Kidney capillary endothelial cell (primary cell): ENCODE data around the gene MXRA8.

Source experiments
- DNase-seq: peaks from one replicate; pipeline ENCODE4 v3.0.0-alpha.2; 2018; ENCODE audit warnings: low spot score

The MXRA8 gene

DNA sequence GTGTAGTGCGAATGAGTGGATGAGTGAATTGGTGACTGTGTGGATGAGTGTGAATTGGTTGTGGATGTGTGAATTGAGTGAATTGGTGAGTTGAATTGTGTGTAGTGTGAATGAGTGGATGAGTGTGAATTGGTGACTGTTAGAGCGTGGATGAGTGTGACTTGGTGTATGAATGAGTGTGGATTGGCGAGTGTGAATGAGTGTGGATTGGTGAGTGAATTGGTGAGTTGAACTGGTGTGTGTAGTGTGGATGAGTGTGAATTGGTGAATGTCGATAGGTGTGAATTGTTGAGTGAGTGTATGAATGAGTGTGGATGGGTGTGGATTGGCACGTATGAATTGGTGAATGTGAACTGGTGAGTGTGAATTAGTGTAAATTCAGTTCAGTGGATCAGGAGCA is 9.0 kb upstream of the MXRA8 start:
- DNase-seq, result no peak

DNA sequence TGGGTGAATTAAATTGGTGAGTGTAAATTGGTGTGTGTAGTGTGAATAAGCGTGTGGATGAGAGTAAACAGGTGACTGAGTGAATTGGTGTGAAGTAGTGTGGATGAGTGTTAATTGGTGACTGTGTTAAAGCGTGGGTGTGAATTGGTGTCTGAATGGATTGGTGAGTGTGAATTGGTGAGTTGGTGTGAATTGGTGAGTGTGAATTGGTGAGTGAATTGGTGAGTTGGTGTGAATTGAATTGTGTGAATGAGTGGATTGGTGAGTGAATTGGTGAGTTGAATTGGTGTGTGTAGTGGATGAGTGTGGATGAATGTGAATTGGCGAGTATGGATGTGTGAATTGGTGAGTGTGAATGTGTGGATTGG is 8.3 kb upstream of the MXRA8 start:
- DNase-seq, result no peak

DNA sequence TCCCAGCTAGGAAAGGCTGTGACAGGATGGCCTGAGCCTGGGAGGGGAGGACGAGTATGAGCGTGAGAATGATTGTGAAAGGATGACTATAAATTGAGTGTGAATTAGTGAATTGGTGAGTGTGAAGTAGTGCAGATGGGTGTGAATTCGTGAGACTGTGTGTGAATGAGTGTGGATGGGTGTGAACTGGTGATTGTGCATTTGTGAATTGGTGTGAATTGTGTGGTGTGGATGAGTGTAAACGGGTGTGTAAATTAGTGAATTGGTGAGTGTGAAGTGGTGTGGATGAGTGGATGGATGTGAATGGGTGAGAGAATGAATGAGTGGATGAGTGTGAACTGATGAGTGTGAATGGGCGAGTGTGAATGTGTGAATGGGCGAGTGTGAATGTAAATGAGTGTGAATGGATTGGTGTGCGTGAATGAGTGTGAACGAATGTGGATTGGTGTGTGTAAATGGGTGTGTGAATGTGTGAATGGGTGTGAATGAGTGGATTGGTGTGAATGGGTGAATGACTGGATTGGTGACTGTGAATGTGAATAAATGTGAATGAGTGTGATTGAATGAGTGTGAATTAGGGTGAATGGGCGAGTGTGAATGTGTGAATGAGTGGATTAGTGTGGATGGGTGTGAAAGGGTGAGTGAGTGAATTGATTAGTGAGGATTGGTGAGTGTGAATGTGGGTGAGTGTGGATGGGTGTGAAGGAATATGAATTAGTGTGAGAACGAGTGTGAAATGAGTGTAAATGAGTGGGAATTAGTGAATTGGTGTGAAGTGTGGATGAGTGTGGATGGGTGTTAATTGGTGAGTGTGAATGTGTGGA is 7.7 kb upstream of the MXRA8 start:
- DNase-seq, result no peak

DNA sequence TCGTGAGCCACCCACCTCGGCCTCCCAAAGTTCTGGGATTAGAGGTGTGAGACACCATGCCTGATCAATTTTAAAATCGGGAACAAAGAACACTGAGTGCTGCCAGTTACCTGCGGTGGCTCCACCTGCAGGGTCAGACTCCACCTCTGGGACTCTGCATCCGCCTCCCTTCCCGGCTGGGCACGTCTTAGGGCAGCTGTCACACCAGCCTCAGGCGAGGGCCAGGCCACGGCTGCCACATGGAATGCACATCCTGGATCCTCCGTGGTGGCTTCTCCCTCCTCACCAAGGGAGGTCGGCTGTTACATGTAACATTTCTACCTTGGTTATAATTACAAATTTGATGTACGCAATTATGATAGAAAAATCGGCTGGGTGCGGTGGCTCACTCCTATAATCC is 5.9 kb upstream of the MXRA8 start:
- no peak for DNase-seq

DNA sequence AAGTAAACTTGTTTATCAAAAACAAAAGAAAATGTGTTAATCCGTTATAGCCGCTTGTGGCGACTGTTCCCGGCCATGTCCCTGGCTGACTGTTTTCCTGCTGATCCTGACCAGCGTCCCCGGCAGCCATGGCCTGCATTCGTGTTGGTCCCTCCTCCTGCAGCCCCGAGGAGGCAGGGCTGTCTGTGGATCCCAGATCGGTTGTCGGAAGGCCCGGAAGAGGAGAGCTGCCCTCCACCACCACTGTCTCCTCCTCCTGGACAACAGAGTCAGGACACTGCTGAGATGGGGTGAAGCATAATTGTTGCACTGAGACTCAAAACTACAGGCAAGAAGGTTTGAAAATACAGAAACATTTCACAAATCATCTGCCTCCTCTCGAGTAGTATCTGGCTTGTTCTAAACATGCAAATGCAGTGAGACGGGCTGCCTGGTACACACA is 3.6 kb upstream of the MXRA8 start:
- DNase-seq, result no peak

DNA sequence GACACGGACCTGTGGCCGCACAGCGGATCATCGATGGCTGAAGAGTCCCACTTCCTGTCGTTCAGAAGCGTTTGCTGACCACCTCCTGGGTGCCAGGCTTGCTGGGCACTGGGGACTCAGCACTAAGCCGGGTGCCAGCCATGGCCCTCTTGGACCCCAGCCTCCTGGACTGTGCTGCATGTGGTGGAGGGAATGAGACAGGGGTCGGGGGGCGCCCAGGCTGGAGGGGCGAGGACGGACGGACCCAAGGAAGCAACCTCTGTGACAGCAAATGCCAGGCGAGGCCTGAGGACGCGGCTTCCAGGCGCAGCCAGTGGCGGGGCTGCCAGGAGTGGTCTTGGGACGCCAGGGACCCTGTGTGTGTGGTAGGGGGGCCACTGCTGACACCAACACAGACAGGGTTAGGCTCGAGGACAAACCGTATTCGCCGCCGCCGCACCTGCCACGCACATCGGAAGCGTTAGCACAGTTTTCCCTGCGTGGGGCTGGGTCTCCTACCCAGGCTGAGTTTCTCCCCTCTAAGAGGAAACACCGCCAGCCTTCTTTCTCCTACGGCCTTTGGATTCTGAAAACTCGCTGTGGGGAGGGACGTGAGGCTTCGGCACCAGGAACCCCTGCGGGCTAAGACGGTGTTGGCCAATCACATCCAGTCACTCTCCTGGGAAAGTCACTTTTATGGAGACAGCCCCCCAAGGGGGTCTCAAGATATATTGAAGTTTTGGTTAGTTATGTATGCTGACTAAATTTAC is 3.1 kb upstream of the MXRA8 start:
- no peak for DNase-seq

DNA sequence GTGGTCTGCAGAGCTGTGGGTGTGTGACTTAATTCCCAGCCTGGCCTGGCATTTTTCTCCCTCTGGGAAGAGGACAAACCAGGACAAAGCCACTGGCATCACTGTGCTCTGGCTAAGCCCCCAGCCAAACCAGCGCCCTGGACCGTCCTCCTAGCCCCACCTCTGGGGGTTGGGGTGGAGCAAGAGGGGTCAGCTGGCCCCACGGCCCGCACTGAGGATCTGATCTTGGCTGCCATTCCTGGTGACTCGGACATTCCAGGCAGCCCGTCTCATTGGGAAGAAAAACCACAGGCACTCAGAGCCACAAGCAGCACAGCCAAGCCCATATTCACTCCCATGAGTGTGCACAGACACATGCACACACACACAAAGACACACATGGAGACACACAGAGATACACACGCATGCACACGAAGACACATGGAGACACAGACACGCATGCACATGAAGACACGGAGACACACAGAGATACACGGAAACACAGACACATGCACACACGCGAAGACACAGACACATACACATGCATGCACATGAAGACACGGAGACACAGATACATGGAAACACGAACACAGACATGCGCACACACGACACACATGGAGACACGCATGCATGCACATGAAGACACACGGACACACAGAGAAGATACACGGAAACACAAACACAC is 2.3 kb upstream of the MXRA8 start:
- DNase-seq, result peak; percentile 48

DNA sequence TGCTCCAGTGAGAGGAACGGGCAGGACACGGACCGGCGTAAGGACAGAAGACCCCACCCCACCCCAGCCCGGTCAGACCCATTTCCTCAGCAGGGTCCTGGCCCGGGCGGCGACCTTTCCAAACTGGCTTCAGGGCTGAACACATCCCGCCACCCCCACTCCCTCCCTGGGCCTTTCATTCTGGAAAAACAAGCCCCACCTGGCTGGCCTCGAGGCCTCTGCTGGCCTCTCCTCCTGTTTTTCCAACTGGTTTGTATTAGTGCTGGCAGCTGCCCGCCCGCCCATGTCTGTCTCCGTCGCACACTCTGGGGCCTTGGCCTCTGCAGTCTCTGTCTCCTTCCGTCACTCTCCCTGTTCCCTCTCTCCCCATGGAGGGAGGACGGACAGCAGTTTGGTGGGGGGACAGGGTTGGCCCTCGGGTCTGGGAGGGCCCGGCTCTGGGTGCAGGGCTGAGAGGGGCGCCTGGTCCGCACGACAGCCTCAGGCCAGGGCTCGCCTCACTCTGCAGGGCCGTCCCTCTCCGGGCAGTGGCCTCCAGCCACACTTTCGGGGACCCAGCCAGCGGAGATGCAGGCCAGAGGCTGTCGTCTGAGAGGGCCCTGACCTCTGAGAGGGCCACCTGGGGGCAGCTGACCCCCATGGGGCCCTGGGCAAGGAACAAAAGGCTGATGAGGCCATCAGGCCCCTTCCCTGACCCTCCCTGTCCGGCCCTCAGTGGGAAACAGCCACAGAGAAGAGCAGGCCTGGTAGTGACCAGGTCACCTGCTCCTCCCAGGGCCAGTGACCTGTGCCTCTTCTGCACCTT is 1.5 kb upstream of the MXRA8 start:
- DNase-seq, result no peak

DNA sequence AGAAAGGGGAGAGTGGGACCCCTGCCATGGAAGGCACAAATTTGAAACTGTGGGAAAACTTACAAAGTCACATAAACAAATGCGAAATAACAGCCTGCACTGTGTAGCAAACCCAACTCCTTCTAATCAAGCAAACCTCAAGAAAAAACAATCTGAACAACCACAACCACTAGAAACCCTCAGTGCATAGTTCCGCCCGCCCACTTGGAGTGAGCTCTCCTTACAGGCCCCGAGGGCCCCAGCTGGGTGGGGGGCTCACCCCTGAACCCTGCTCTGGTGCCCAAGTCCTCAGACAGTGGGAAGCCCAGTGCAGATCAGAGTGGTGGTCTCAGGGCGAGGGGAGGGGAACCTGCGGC is 931 bp upstream of the MXRA8 start:
- DNase-seq, result no peak

DNA sequence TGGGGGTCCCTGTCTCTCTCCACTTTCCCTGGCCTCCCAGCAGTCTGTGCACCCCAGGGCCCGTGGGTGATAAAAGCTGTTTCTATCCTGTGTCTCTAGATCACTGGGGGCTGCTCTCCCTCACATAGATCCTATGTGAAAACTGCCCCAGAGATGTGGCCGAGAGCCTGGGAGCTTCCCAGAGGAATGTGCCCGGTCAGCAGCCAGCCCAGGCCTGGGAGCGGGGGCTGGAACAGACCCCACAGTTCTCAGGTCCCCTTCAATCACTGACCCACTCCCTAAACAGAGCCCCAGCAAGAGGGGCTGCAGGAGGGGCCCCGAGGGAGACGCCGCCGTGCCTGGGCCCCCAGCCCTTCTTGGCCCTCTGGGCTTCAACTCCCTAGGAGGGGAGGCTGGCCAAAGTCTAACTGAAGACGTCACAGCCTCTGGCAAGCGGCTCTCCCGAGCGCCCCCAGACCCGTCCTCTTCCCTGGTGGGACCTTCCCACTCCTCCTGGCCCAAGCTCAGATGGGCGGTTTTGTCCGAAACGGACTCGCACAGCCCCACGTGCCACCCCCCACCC is 403 bp downstream of the MXRA8 start:
- DNase-seq, result no peak

DNA sequence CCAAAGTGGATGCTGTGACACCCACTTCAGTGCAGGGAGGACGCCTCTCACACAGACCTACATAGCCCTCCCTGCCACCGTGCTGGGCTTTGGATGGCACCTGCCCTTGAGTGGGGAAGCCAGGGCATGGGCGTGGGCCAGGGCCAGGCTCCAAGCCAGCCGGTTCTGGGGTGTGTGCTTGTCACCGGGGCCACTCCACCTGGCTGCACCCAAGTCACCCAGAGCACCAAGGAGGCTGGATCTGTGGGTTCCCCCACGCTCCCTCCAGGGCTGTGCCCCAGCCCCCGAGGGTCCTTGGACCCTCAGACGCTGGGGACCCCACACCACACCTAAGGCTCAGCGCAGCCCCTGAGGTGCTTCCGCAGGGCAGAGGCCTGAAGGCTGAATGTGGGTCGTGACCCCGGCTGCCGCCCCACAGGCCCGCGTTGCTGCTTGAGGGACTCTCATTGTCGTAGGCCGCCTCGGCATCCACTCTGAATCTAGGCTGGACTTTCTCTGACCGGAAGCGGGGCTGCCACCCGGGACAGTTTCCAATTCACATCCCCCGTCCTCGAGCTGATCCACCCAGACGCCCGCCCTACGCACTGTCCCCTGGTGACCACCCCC is 1.5 kb downstream of the MXRA8 start:
- DNase-seq, result no peak

DNA sequence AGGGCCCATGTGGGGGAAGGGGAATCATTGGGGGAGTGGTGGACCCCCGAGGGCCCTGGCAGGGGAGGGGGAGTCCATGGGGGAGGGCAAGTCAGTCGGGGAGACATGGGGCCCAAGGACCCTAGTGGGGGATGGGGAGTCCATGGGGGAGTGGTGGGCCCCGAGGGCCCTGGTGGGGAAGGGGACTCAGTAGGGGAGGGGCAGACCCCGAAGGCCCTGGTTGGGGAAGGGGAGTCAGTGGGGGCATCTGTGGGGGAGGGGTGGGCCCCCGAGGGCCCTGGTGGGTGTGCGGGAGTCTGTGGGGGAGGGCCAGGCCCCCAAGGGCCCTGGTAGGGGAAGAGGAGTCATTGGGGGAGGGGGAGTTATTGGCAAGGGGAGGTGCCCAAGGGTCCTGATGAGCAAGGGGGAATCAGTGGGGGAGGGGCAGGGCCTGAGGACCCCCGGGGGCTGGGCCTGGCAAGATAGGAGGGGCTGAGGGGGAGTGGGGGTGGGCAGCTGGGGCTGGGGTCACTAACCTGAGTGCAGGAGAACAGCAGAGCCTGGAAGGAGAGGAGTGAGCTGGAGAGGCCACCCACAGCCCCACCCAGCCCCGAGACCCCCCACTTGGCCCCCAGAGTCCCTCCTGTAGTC is 2.1 kb downstream of the MXRA8 start:
- DNase-seq, result no peak

DNA sequence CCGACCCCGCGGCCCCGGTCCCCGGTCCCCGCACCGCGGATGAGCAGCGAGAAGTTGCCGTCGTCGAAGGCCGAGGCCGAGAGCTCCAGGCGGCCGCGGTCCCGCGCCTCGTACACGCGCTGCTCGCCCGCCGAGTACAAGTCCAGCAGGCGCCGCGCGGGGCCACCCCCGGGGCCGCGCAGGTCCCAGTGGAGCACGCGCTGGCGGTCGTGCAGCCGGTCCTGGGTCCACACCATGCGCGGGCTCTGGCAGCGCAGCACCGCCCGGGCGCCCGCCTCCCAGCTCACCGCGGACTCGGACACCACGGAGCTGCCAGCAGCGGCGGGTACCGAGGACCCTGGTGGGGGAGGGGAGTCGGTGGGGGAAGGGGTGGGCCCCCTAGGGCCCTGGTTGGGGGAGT is 2.9 kb downstream of the MXRA8 start:
- no peak for DNase-seq

DNA sequence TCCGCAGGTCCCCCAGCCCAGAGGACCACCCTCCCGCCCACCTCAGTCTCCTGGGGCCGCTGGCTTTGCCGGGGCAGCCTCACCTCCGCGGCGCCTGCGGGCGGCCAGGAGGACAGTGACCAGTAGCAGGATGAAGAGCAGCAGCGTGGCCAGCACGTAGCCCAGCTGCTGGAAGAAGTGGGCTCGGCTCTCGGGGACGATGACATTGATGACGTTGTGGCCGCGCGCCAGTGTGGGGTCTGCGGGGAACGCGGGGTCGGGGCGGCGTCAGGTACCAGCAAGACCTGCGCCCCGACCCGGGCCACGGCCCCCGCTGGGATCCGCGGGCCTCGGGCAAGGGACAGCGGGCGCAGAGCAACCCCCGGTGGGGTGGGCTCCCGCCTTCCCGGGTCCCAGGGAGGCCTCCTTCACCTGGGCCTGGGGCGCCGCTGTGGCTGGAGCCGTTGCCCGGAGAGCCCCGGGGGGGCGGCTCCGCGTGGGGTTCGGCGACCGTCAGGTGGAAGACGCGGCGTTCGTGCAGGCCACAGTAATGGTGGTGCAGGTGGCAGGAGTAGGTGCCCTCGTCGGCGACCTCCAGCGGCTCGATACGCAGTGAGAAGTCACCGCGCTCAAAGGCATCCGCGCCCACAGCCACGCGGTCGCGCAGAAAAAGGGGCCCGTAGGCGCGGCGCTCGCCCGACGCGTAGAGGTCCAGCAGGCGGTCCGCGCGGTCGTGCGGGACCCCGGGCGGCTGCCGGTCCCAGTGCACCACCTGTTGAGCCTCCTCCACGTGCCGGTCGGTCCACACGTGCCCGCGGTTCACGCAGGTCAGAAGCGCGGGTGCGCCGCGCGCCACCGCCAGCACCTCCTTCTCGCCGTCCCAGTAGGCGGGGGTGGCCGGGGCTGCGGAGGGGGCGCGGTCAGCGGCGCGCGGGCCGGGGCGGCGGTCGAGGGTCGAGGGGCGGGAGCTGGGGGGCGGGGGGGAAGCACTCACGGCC is 3.8 kb downstream of the MXRA8 start:
- no peak for DNase-seq

DNA sequence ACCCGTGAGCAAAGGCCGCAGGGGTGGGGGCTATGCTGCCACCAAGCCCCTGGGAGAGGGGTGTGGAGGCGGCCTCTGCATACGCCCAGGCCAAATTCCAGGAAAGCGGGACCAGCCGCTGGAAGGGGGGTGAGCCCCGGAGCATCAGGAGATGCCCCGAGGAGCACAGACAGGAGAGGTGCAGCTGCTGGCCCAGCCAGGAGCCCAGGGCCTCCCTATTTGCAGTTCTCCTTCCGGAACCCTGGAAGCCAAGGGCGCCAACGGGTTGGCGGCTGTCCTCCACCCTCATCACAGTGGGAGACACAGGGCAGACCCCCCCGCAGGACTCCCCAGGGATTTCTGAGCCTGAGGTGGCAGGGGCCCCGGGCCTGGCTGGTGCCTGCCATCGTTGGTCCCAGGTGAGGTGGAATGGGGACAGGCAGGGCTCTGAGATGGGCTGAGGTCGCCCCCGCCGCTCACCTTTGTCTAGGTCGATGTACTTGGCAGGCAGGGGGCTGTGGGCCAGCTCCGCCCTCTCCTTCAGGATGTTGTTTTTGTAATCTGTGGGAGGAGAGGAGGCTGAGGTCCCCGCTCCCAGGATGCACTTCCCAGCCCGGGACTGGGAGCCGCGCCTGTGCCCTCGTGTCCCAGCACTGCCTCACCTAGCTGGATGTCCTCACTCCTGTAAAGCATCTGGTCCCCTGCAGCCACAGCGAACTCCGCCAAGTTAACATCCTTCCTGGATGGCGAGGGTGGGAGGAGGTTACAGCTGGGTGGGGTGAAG is 4.8 kb downstream of the MXRA8 start:
- DNase-seq, result no peak

DNA sequence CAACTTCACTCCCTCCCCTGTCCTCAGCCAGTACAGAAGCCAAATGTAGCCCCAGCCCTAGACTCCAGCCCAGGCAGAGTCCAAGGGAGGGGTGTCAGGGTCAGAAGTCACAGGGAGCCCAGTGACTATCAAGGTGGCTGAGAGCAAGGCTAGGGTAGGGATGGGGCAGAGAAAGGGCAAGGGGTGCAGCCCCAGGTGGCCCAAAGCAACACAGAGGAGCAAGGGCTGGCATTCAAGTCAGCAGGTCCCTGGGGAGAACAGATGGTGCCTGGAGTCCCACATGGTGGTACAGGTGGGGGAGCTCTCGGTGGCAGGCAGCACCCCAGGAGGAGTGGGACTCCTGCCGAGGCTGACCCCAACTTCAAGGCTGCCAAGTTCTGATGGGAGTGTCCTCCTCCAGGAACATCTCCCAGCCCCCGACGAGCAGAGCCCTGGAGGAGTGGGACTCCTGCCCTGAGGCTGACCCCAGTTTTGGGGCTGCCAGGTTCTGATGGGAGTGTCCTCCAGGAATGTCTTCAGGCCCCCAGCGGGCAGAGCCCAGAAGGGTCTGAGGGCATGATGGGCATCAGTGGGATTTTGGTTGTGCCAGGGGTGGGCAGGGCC is 5.5 kb downstream of the MXRA8 start:
- no peak for DNase-seq

DNA sequence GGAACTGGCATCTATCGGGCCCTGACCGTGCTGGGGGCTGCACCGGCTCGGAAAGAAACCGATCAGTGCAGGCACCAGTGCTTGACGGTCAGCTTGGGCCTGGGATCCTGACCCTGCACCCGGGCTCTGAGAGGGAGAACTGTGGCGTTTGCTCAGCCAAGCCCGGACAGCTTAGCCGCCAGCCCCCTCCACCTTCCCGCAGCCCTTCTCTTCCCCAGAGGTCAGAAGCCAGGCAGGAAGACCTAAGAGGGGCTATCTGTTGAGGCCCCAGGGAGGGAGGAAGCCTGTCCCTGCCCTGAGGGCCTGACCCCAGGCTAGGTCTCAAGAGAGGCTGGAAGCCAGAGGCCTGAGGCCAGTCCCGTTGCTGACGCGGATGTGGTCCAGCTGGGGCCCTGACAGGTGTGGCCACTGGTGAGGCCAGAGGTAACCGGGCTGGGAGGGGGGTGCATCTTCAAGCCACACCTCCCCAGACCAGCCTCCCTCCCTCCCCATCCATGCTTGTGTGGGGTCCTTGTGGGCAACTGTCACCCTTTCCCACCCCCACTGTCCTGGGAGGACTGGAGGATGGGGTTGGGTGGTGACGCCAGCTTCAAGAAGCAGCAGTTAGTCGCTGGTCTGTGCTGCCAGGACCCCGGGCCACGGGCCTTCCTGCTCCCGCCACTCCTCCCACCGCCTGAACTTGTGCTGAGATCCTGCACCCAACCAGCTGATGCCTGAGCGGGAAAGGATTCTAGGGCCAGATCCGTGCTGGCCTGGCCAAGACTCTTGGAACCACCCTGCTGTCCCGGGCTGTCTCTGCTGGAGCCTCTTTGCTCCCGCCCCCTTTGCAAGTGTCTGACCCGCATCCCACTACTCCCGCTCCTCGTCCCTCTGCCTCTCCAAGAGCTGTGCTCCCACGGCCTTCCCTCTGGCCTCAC is 6.6 kb downstream of the MXRA8 start:
- no peak for DNase-seq
